Uterus (tissue), 2 donors: ENCODE measurements around the gene LHX6.

Source experiments
- CTCF ChIP-seq, 4 experiments: fragments of 200-600 bp in 2 of 4; fragments of 450-650 bp in 2 of 4; sonication (generic) in 2 of 4; IDR thresholded peaks; one replicate each; pipeline ENCODE4 v1.5.1; 2016 to 2019; ENCODE audit warnings: antibody characterized with exemption in 4 of 4, mild to moderate bottlenecking in 2 of 4, moderate library complexity in 1 of 4
- POLR2A ChIP-seq, 2 donors: fragments of 450-650 bp; IDR thresholded peaks; one replicate each; pipeline ENCODE4 v1.6.1; 2016; ENCODE audit warnings: antibody characterized with exemption in 2 of 2, mild to moderate bottlenecking in 1 of 2, moderate library complexity in 1 of 2

- TF ChIP-seq CTCF (IDR thresholded peaks at IDR 0.05) (no peak), POLR2A (IDR thresholded peaks at IDR 0.05) (no peak)
Measured at GRCh38 chr9:122215663-122216062, 13.1 kb downstream of the LHX6 start.
